Amygdala (tissue), 56 donors: Measurements from ENCODE around the gene LYPD5.
A peak's percentile ranks its signal among the peaks of the same experiment; 100 is the strongest.

Experiments used
- DNase-seq, 56 donors: peaks; one replicate each; lab custom pipeline; 2025; lab: John Stamatoyannopoulos, UW

Gene LYPD5

DNA sequence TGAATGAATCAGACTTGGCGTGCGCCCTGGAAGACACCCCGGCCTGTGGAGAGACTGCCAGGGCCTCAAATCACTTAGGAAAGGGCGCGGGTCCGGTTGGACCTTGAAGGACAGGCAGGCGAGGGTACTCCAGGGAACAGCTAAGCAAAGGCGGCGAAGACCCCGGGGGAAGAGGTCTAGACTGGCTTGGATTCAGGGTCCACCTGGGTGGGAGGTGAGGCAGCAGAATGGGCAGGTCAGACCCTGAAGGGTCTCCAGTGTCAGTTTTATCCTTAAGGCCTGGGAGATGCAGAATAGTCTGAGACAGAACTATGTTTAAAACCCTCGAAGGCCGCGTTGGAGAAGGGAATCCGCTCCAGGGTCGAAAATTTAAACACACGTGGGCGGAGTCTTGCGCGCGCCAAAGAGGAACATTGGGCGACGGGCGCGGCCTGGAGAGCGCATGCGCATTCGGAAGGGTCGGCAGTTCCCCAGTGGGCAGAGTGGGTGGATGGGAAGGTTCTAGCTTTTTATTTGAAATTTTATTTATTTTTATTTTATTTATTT, 46.9 kb downstream of the LYPD5 start:
- peak in 53 of 56 donors; percentile 10 to 83 (median 58) for DNase-seq

GRCh38 chr19:43754503-43755255, 47.6 kb downstream of the LYPD5 start, which contains the start of gene SMG9:
Gene SMG9 (minus strand): TSS chr19:43754962. CDS start chr19:43750741, 4,221 bp downstream.
- DNase-seq: peak; percentile 62 to 99 (median 94)

- DNase-seq: peak in 1 of 56 donors; percentile 56
These were observed 48.1 kb downstream of the LYPD5 start for GRCh38 chr19:43754253-43754502.

DNA sequence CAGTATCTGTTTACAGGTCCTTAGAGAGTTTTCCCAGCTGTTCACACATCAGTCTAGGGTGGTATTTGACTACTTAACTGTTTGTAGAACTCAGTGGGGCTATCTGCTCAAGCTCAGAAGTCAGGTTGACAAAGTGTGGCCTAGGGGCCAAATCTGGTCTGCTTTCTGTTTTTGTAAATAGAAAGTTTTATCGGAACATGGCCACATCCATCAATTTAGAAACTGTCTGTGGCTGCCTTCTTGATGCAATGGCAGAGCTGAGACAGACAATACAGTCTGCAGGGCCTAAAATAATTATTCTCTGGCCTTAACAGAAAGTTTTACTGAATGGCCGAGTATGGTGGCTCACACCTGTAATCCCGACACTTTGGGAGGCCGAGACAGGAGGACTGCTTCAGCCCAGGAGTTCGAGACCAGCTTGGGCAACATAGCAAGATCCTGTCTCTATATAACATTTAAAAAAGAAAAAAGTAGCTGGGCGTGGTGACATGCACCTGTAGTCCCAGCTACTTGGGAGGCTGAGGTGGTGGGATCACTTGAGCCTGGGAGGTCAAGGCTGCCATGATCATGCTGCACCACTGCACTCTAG, 49.9 kb downstream of the LYPD5 start:
- no peak for DNase-seq

GRCh38 chr19:43751466-43752220, 50.6 kb downstream of the LYPD5 start:
- DNase-seq: no peak

- no peak for DNase-seq
These were observed 52.3 kb downstream of the LYPD5 start for GRCh38 chr19:43749898-43750297.

DNA sequence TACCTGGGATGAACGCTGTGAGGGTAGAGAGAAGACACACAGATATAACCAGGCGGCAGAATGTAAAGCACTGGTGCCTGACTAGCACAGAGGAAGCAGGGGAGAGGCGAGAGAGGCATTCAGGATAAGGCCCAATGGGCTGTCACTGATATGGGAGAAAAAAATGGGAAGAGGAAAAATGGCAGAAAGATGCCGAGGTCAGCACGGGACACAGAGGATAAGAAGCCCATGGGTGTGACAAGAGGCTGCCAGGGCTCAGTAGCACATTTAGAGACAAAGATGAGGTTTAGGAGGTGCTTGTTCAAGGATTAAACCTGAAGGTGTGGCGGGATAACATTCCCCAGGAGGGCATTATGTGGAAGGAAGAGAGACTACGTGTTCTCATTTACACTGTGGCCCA, 53.1 kb downstream of the LYPD5 start:
- DNase-seq: no peak

DNA sequence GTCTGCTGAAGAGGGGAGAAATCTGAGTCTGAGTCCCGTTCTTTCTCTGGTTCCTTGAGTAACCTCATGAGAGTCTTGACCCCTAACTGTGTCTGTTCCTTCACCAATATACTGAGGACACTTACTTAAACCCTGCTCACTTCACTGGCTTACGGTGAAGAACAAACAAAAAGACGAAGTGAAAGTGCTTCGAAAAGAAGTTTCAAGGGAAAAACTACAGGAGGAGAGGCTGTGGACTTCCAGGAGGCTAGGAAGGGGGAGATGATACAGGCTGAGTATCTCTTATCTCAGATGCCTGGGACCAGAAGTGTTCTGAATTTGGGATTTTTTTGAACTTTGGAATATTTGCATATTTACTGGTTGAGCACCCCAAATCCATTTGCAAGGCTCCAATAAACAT, 53.6 kb downstream of the LYPD5 start:
- no peak for DNase-seq

GRCh38 chr19:43748205-43748594, 54.0 kb downstream of the LYPD5 start:
- no peak for DNase-seq

- no peak for DNase-seq
These were observed 54.6 kb downstream of the LYPD5 start for GRCh38 chr19:43747557-43748204.
